Lower leg skin (tissue), 3 donors: ENCODE measurements around the gene PDP2.

Experiments used
- CTCF ChIP-seq, 3 donors: fragments of 450-650 bp; IDR thresholded peaks; one replicate each; pipeline ENCODE4 v1.5.1; 2016; ENCODE audit warnings: antibody characterized with exemption in 3 of 3, mild to moderate bottlenecking in 3 of 3, moderate library complexity in 2 of 3
- POLR2A ChIP-seq, 2 donors: fragments of 450-650 bp; IDR thresholded peaks; one replicate each; pipeline ENCODE4 v1.6.1; 2016 to 2017; ENCODE audit warnings: antibody characterized with exemption in 2 of 2, mild to moderate bottlenecking in 1 of 2, moderate library complexity in 1 of 2

DNA sequence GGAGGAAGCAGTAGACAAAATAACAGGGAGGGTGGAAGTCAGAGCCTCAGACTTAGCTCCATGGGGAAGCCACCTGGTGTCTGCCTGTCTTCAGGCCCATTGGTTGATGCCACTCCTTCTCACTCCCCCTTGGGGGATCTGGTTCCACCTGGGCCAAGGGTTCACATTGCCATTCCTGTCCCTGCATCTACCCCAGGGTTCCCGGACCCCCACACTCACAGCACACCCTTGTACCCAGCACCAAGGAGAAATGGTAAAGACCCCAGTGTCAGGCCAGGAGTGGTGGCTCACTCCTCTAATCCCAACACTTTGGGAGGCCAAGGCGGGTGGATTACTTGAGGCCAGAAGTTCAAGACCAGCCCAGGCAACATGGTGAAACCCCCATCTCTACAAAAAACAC is 37.1 kb upstream of the PDP2 start:
- TF ChIP-seq POLR2A (IDR thresholded peaks at IDR 0.05) (no peak), CTCF (IDR thresholded peaks at IDR 0.05) (no peak)
